ACHN (cell line): ENCODE measurements around the gene CC2D1B.
"Not testable (repeated sequence)": the region's sequence is repeated elsewhere in the genome, so short reads cannot be mapped to it uniquely, and the experiment has no call there.

Source experiments
- DNase-seq: peaks from one replicate; pipeline ENCODE4 v3.0.0-alpha.2; 2015
- in situ Hi-C: cut with HindIII; loops from 2 replicates; pipeline ENCODE4 v1.10.0; 2017; ENCODE audit warnings: low sequenced_read_pairs, low pct_ligation_motif_present, low pct_unique_long_range_greater_than_20kb

Gene CC2D1B, protein sequence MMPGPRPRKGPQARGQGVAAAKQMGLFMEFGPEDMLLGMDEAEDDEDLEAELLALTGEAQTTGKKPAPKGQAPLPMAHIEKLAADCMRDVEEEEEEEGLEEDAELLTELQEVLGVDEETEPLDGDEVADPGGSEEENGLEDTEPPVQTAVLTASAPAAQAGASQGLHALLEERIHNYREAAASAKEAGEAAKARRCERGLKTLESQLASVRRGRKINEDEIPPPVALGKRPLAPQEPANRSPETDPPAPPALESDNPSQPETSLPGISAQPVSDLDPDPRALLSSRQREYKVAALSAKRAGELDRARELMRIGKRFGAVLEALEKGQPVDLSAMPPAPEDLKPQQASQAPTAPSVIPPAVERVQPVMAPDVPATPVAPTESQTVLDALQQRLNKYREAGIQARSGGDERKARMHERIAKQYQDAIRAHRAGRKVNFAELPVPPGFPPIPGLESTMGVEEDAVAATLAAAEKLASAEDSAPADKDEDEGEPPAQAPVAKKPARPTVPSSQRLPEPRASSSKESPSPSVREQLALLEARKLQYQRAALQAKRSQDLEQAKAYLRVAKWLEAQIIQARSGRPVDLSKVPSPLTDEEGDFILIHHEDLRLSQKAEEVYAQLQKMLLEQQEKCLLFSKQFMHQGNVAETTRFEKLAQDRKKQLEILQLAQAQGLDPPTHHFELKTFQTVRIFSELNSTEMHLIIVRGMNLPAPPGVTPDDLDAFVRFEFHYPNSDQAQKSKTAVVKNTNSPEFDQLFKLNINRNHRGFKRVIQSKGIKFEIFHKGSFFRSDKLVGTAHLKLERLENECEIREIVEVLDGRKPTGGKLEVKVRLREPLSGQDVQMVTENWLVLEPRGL

DNA sequence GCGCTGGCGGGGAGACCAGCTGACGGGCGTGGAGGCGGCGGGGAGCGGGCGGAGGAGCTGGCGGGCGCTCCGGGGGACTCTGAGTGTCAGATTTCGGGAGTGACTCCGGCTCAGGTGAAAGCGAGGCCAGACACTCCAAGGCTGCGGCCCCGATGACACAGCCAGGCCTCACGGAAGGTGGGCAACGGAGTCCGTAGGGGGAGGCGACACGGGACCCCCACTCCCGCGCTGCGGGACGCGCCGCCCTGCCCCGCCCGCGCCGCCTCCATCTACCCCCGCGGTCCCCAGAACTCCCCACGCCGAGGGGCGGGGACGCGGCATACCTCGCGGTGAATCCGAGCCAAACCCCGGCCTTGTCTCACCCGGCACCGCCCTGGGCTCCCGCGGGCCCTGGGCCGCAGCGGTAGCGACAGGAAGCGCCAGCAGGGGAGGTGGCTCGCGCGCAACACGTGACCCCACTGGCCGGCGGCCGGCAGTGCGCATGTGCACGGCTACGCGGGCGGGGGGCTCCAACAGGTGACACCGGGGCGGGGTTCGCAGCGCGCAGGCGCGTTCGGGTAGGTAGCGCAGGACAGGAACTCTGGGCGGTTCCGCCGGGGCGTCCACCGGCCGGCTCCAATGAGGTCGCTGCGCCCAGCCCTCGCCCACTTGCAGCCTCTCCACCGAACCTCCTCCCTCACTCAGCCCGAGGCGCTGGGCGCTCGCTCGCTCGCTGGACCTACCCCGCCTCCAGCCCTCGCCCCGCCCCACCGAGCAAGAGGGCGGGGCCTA is at the start of gene CC2D1B:
TSS of gene CC2D1B (minus strand) at position 460 of the 771 bp plus-strand sequence. CDS start 1,585 bp downstream, outside the sequence.
- DNase-seq = peak; percentile 95
- in situ Hi-C loops = no loop called here

DNA sequence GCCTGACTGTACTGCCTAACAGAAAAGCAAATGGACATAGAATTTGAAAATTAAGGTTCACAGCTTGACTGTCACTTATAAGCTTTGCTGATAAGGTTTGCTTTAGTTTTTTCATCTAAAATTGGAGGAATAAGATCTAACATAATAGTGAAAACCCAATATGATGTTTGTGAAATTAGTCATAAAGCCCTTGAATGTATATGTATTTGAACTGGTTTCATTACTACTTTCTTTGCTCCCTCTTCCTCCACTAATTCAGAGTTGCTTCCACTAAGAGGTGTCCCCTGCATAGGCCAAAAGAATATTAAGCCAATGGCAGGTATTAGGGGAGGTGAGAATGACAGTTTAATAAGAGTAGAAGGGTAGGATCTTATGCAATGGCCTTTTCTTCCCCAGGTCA is 48.9 kb upstream of the CC2D1B start:
- in situ Hi-C loops = no loop called here
- no peak for DNase-seq

DNA sequence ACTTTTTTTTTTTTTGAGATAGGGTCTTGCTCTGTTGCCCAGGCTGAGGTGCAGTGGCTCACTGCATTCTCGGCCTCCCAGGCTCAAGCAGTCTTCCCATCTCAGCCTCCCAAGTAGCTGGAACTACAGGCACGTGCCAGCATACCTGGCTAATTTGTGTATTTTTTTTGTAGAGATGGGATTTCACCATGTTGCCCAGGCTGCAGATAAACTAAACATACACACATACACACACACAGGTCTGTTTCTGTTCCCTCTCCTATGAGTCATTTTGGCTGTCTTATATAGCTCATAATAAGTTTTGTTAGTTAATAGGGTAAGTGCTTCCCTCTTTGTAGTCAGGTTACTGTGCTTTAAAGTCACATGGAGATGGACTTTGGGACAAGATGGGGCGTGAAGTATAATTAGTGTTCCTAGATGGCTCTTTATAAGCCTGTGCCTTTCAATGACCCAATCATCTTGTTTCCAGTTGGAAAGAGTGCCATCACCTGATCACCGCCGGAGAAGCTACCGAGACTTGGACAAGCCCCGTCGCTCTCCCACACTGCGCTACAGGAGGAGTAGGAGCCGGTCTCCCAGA is 47.5 kb upstream of the CC2D1B start:
- in situ Hi-C loops = no loop called here

DNA sequence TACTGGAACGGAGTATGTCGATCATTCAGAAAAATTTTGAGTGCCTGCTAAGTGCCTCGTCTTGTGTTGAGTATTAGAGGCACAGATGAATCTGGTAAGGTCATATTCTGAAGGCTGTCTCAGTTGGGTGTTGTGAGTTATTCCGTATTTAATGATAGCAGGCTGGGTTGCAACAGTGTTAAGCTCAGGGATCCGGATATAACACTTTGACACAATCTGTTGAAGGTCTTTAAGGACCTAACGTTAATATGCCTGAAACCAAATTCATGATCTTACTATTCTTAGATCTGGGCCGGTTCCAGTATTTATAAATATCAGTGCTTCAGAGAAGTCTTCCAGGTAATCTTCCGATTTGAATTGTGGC is 39.0 kb upstream of the CC2D1B start:
- DNase-seq = no peak
- in situ Hi-C loops = no loop called here

More for the DNA sequence above, 47.5 kb upstream of the CC2D1B start:
- no peak for DNase-seq

DNA sequence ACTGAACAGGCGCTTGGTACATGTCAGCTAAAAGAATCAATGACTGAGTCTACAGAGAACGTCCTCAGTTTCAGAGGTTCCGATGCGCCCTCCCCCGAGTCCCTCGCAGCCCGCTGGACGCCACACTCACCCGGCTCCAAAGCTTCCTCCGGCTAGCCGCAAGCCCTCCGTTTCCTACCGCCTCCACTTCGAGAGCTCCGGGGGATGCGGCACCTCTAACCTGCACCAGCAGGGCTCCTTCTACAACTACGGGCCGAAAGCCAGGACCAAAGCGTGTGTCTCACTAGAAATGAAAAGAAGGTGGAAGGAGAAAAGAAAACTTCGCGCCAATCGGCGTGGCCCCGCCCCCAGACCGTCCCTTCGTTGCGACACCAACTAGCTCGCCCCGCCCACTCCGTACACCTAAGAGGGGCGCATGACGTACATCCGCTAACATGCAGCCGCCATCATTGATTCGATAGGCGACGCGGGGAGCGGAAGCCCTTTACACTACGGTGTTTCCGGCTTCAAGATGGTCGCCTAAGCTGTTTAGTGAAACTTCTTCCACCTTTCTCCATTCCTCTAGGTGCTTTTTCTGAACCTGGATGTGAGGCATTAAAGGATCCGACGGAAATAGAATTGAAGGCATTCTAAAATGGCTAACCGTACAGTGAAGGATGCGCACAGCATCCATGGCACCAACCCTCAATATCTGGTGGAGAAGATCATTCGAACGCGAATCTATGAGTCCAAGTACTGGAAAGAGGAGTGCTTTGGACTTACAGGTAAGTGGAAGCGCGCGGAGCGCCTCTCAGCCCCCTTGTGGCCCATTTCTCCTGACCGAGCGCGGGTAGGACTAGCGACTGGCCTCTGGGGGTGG is 38.3 kb upstream of the CC2D1B start, which contains the start of the genes ORC1 and PRPF38A:
TSS of gene ORC1 (minus strand) at position 308 of the 859 bp plus-strand sequence. CDS start 2,200 bp downstream, outside the sequence.
TSS of gene PRPF38A (plus strand) at position 487 of the 859 bp plus-strand sequence. CDS start at position 635, 148 bp downstream.
- in situ Hi-C loops = no loop called here
- DNase-seq = peak; percentile 96

DNA sequence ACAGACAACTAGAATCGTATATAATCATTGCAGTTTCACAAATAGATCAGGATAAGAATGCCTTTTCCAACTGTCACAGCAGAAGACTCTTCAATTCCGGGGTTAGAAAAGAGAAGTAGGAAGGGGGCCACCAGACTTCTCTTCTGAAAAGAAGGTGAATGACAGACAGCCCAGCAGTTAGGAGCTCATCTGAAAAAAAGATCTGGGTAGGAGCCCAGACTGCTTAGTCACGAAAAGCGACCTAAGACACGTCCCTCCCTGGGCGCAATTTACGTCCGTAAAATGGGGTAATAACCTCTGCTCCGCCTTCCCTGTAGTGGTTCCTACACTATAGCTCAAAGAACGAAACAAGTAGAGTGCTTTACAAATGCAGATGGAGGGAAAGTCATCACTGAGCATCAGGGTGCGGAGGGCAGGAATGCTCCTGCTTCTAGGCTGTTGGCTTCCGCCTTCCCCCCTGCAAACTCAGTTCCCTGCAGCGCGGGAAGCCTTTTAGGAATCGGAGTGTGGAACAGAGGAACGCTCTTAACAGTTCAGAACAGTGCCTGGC is 37.6 kb upstream of the CC2D1B start:
- DNase-seq = peak; percentile 80
- in situ Hi-C loops = no loop called here

DNA sequence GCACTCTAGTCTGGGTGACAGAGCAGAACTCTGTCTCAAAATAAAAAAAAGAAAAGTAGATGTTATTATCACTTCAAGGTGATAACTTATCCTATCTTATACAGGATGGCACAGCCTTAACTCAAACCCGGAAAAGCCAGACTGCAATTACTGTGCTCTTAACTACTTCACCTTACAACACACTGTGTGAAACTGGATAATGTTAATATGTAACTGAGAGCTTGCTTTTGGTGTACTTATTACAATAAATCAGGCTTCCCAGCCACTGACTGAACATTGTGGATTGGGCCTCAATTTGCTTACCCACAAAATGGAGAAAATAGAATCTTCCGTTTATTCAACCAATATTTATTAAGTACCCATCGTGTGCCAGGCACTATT is 36.8 kb upstream of the CC2D1B start:
- peak; percentile 28 for DNase-seq
- in situ Hi-C loops = no loop called here

DNA sequence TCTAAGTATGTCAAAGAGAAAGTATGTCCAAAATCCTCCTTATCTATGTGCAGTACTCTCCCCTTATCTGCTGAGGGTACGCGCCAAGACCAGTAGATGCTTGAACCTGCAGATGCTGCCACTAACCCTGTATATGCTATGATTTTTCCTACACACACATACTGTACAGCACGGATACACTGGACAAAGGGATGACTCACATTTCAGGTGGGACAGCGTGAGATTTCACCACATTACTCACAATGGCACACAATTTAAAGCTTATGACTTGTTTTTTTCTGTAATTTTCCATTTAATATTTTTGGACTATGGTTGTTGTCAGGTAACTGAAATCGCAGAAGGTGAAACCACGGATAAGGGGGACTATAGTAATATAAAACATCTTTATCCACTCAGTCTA is 34.1 kb upstream of the CC2D1B start:
- in situ Hi-C loops = no loop called here
- DNase-seq = no peak

DNA sequence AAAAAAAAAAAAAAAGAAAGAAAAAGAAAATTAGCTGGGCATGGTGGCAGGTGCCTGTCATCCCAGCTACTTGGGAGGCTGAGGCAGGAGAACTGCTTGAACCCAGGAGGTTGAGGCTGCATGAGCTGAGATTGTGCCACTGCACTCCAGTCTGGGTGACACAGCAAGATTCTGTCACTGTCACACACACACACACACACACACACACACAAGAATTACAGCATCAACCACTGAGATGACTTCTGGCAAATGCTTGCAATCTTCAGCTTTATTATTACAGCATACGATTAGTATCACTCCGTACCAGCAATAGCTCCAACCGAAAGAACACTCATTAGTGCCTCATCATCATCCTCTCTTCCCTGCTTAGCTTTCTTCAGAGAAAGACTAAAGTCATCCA is 33.6 kb upstream of the CC2D1B start:
- in situ Hi-C loops = no loop called here
- DNase-seq = no peak

DNA sequence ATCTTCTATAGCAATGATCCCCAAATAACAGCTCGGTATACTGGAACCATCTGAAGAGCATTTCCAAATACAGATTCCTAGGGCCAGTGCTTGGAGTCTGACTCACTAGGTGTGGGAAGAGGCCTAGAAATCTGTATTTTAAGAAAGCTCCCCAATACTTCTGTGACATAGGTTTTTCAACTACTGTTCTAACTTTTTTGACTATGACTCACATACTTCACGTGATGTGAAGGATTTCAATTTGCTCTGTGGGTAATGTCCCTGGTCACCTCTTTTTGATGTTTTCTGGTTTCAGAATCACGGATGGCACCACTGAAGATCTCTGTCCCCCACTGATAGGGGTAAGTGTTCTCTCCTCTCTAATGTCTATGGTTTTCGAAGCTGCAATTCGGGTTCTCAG is 27.2 kb upstream of the CC2D1B start:
- in situ Hi-C loops = no loop called here
- DNase-seq = no peak

DNA sequence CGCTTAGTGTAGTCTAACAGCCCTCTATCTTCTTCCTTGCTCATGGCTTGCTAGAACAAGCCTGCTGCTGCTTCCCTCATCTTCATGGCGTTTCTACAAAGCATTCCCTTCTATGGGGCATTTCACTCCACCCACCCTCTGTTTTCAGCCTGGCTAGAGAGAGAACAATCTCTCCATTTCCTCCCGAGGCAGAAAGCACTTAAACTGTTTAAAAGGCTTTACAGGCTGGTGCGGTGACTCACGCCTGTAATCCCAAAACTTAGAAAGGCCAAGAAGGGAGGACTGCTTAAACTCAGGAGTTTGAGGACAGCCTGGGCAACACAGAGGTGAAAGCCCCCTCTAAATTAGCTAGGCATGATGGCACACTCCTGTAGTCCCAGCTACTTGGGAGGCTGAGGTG is 20.5 kb upstream of the CC2D1B start:
- no peak for DNase-seq
- in situ Hi-C loops = no loop called here

DNA sequence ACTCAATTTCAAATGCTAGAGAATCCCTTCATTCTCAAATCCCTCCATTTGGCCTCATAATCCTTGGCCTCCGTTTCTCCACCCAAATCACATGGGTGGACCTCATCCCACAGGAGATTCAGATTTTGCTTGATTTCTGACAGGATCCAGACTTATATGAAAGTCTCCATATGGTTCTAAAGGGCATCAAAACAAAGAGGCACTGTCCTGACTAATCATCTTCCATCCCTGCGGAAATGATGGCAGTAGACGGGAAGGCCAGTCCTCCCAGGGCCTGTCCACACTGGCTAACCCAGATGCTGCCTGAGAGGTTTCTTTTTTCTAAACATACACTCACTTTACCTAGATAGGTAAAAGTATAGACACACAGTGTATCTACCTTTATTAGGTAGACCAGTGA is 19.4 kb upstream of the CC2D1B start:
- no peak for DNase-seq
- in situ Hi-C loops = no loop called here

DNA sequence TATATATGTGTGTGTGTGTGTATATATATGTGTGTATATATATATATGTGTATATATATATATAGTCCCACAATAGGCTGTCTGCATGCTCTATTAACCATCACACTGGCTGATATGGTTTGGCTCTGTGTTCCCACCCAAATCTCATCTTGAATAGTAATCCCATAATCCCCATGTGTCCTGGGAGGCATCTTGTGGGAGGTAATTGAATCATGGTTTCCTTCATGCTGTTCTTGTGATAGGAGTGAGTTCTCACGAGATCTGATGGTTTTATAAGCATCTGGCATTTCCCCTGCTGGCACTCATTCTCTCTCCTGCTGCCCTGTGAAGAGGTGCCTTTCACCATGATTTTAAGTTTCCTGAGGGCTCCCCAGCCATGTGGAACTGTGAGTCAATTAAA is 3.8 kb upstream of the CC2D1B start:
- DNase-seq, in situ Hi-C loops: not testable (repeated sequence)

DNA sequence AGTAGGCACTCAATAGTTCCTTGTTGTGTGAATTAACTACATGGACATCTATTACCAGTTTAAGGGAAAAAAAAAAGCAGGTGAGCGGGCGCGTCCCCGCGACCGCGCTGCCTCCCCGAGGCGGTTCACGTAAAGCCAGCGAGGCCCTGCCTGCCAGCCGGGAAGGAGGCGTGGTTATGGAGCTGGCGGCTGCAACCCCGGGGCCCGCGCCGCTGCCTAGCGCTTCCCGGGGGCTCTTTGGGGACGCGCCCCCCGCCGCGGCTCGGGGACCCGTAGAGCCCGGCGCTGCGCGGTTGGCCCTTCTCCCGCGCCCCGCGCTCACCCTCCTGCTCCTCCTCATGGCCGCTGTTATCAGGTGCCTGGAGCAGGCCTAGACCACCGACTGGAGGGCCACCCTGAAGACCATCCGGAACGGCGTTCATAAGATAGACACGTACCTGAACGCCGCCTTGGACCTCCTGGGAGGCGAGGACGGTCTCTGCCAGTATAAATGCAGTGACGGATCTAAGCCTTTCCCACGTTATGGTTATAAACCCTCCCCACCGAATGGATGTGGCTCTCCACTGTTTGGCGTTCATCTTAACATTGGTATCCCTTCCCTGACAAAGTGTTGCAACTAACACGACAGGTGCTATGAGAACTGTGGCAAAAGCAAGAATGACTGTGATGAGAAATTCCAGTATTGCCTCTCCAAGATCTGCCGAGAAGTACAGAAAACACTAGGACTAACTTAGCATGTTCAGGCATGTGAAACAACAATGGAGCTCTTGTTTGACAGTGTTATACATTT is 2.6 kb upstream of the CC2D1B start:
- in situ Hi-C loops = no loop called here
- peak; percentile 64 for DNase-seq

DNA sequence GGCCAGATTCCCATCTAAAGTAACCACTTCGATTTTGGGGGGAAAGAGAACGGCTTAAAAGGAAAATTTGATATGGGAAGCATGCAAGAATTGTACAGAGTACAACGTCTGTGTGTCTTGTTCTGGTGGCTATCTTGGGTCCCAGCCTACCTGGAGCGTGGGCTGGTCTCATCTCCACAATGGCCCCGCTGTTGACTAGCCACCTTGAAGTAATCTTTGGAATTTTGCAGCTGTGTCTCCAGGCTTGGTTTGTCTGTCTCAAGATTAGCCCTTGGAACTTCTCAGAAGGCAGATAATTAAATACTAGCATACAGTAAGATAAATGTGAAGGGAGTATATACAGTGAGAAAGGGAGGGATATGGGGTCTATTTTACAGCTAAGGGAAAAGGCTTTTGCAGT is 1.3 kb upstream of the CC2D1B start:
- in situ Hi-C loops = no loop called here
- DNase-seq = no peak

DNA sequence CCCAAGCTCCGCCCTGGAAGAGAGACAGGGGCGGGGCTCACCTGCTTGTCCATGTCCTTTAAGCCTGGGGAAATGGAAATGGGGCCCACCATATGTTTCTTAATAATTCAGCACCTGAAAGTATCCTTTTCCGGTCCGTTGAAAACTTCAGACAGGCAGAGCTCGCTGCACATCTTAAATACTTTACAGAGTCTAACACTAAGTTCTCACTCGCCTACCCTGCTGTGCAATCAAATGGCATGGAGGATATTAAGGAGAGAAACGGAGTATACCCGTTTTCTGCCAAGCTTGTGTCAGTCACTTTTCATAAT is 467 bp upstream of the CC2D1B start:
- DNase-seq = no peak
- in situ Hi-C loops = no loop called here
